GM20000 (cell line): ENCODE measurements around the gene MPND.

Experiments
- DNase-seq: peaks from one replicate; pipeline ENCODE4 v3.0.0; 2012; ENCODE audit warnings: low spot score
- TF ChIP-seq, protein P1 (sequence below): IDR thresholded peaks from 2 replicates; pipeline ENCODE4 v1.5.1; 2012; ENCODE audit warnings: mild to moderate bottlenecking, control low read depth; ENCODE audit errors: extremely low read depth, missing control alignments

MPND gene

GRCh38 chr19:4389511-4390016 is 46.2 kb downstream of the MPND start:
- no peak for DNase-seq
- TF ChIP-seq, protein P1, sequence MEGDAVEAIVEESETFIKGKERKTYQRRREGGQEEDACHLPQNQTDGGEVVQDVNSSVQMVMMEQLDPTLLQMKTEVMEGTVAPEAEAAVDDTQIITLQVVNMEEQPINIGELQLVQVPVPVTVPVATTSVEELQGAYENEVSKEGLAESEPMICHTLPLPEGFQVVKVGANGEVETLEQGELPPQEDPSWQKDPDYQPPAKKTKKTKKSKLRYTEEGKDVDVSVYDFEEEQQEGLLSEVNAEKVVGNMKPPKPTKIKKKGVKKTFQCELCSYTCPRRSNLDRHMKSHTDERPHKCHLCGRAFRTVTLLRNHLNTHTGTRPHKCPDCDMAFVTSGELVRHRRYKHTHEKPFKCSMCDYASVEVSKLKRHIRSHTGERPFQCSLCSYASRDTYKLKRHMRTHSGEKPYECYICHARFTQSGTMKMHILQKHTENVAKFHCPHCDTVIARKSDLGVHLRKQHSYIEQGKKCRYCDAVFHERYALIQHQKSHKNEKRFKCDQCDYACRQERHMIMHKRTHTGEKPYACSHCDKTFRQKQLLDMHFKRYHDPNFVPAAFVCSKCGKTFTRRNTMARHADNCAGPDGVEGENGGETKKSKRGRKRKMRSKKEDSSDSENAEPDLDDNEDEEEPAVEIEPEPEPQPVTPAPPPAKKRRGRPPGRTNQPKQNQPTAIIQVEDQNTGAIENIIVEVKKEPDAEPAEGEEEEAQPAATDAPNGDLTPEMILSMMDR, result no peak

GRCh38 chr19:4390017-4390566 is 46.7 kb downstream of the MPND start:
- TF ChIP-seq, protein P1, result no peak
- no peak for DNase-seq

DNA sequence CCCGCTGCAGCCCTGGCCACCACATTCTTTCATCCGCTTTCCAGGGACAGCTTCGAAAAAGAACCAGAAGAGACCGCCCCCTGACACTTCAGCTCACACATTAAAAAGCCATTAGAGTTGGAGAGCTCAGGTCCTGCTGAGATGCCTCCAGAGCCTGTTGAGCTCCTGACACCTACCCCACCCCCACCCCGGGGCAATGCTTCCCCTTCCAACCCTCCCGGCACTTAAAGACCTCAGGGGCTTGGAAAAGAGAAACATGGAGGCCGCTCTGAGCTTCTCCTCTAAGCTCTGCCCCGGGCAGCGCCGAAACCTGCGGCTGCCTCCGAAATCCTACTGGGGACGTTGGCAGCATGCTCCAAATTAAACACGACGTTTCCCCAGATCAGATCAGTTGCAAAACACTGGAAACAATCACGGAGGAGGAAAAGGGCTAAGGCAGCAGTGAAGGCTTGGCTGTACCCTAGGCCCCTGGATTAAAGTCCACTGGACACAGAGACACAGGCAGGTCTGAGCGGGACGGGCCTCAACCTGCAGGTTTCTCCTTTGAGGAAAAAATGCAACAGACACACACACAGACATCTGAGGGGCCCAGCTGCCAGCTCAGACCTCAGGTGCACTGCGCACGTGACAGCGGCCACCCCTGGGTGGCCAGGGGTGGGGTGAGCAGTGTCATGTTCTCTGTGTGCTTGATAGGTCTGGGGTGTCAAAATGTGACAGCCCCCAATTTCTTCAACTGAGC is 47.4 kb downstream of the MPND start:
- no peak for DNase-seq
- TF ChIP-seq, protein P1, result no peak

GRCh38 chr19:4391306-4391693 is 47.9 kb downstream of the MPND start:
- TF ChIP-seq, protein P1, result no peak

GRCh38 chr19:4391701-4392483 is 48.5 kb downstream of the MPND start:
- DNase-seq, result no peak
- TF ChIP-seq, protein P1, result no peak

More at GRCh38 chr19:4391306-4391693, 47.9 kb downstream of the MPND start:
- no peak for DNase-seq

GRCh38 chr19:4393947-4394590 is 50.7 kb downstream of the MPND start:
- no peak for DNase-seq
- TF ChIP-seq, protein P1, result no peak
